HCT116 (cell line): ENCODE measurements around the gene PODNL1. TPM values are rescaled to one million over a fixed set of nuclear protein-coding genes. Genes with fewer than 3 reads are reported as not detected.

ENCODE experiments used
- ATAC-seq: fragments of 200-7000 bp; cut with Tn5 transposase; 2 replicates; pipeline ENCODE4 v1.9.1; 2020; ENCODE audit warnings: mild to moderate bottlenecking, moderate library complexity
- BruUV-seq: library from RNA; stranded (reverse); fragments of 400-500 nt; replicated peaks from 2 replicates; lab custom pipeline; 2021; lab: Mats Ljungman, UMichigan
- CTCF ChIA-PET: fragments of 300-600 bp; sonication (Branson Sonifier 250); formaldehyde crosslinking; loops from one replicate; lab custom pipeline; 2021; ENCODE audit warnings: antibody characterized with exemption; lab: Charles Lee
- POLR2A ChIA-PET: fragments of 300-600, 350-600 bp; sonication (Branson Sonifier 250); formaldehyde crosslinking; loops from one replicate; lab custom pipeline; 2021; ENCODE audit warnings: antibody characterized with exemption; lab: Charles Lee
- RAD21 ChIA-PET, 2 experiments: fragments of 300-600 bp; sonication (Branson Sonifier 250); formaldehyde crosslinking; loops; one replicate each; lab custom pipeline; 2023; ENCODE audit warnings: low total read pairs in 2 of 2; ENCODE audit not compliant: uncharacterized antibody in 2 of 2, unreplicated experiment in 2 of 2, low non-redundant PET in 1 of 2; lab: Charles Lee
- DNase-seq: peaks from one replicate; pipeline ENCODE4 v3.0.0-alpha.2; 2010; ENCODE audit warnings: low read depth, low spot score
- H2AFZ ChIP-seq: fragments of 200-600 bp; shearing (Covaris generic), sonication (generic); 2 replicates; pipeline ENCODE4 v1.6.1; 2017; ENCODE audit warnings: low read depth, mixed run types, mixed read lengths, antibody characterized with exemption, low read length; ENCODE audit not compliant: poor library complexity, severe bottlenecking
- H3K27ac ChIP-seq: 2 replicates; pipeline ENCODE4 v1.5.1; 2012; ENCODE audit warnings: low read depth, low read length
- H3K27me3 ChIP-seq: fragments of 200-600 bp; sonication (generic); 2 replicates; pipeline ENCODE4 v1.6.1; 2016; ENCODE audit warnings: mixed run types, low read length, mixed read lengths; ENCODE audit not compliant: insufficient read depth
- H3K36me3 ChIP-seq, 2 experiments: fragments of 200-500 bp in 1 of 2; fragments of 200-600 bp in 1 of 2; sonication (Bioruptor generic) in 1 of 2; sonication (generic) in 1 of 2; 2 replicates each; pipeline versions ENCODE4 v1.5.1 to v1.6.1; 2014 to 2016; ENCODE audit warnings: low read length in 2 of 2, inconsistent platforms in 1 of 2, mixed read lengths in 1 of 2, mixed run types in 1 of 2; ENCODE audit not compliant: insufficient read depth in 2 of 2, control insufficient read depth in 1 of 2
- H3K4me1 ChIP-seq, 2 experiments: fragments of 200-600 bp in 1 of 2; sonication (generic) in 1 of 2; 2 replicates each; pipeline versions ENCODE4 v1.5.1 to v1.6.1; 2012 to 2017; ENCODE audit warnings: low read length in 2 of 2, inconsistent platforms in 1 of 2, mild to moderate bottlenecking in 1 of 2, mixed read lengths in 1 of 2, mixed run types in 1 of 2, moderate library complexity in 1 of 2; ENCODE audit not compliant: insufficient read depth in 2 of 2, control insufficient read depth in 1 of 2
- H3K4me2 ChIP-seq: fragments of 200-600 bp; sonication (generic); 2 replicates; pipeline ENCODE4 v1.6.1; 2017; ENCODE audit warnings: mixed run types, low read length, mixed read lengths
- H3K4me3 ChIP-seq, 2 experiments: fragments of 200-600 bp in 1 of 2; sonication (generic) in 1 of 2; replicated peaks in 1 of 2; 2 replicates each; pipeline ENCODE4 v1.5.1; 2011 to 2016; ENCODE audit warnings: low read length in 2 of 2, control low read depth in 1 of 2, low read depth in 1 of 2, mild to moderate bottlenecking in 1 of 2, mixed read lengths in 1 of 2, mixed run types in 1 of 2
- H3K79me2 ChIP-seq: fragments of 200-600 bp; sonication (generic); 2 replicates; pipeline ENCODE4 v1.6.1; 2017; ENCODE audit warnings: mild to moderate bottlenecking, mixed run types, low read length, moderate library complexity, mixed read lengths; ENCODE audit not compliant: insufficient read depth
- H3K9ac ChIP-seq: fragments of 200-600 bp; sonication (generic); 2 replicates; pipeline ENCODE4 v1.6.1; 2016; ENCODE audit warnings: low read length, mixed read lengths
- H3K9me2 ChIP-seq: fragments of 200-600 bp; sonication (generic), shearing (Covaris generic); 2 replicates; pipeline ENCODE4 v1.6.1; 2017; ENCODE audit warnings: mixed run types, mild to moderate bottlenecking, moderate library complexity; ENCODE audit not compliant: insufficient read depth
- H3K9me3 ChIP-seq, 2 experiments: fragments of 200-500 bp in 1 of 2; fragments of 200-600 bp in 1 of 2; sonication (Bioruptor generic) in 1 of 2; sonication (generic) in 1 of 2; 2 replicates each; pipeline ENCODE4 v1.6.1; 2014 to 2017; ENCODE audit warnings: low read length in 2 of 2, mixed read lengths in 2 of 2, inconsistent platforms in 1 of 2, low read depth in 1 of 2, mild to moderate bottlenecking in 1 of 2, mixed run types in 1 of 2, moderate library complexity in 1 of 2; ENCODE audit not compliant: control insufficient read depth in 1 of 2, insufficient read depth in 1 of 2
- H4K20me1 ChIP-seq: fragments of 200-600 bp; sonication (generic), shearing (Covaris generic); 2 replicates; pipeline ENCODE4 v1.6.1; 2017; ENCODE audit warnings: mixed run types, mild to moderate bottlenecking, moderate library complexity; ENCODE audit not compliant: insufficient read depth
- ATF3 ChIP-seq: IDR thresholded peaks from 2 replicates; pipeline ENCODE4 v1.6.1; 2012
- CTCF ChIP-seq, 3 experiments: fragments of 200-600 bp in 1 of 3; sonication (generic) in 1 of 3; IDR thresholded peaks in 2 of 3; conservative IDR thresholded peaks in 1 of 3; 2 replicates each; pipeline ENCODE4 v1.5.1; 2012 to 2017; ENCODE audit warnings: low read depth in 2 of 3, low read length in 2 of 3, antibody characterized with exemption in 1 of 3, borderline replicate concordance in 1 of 3, control low read depth in 1 of 3, mild to moderate bottlenecking in 1 of 3, mixed read lengths in 1 of 3, mixed run types in 1 of 3, moderate library complexity in 1 of 3; ENCODE audit not compliant: insufficient read depth in 1 of 3
- EGR1 ChIP-seq: IDR thresholded peaks from 2 replicates; pipeline ENCODE4 v1.6.1; 2012; ENCODE audit warnings: low read depth
- EZH2 ChIP-seq: fragments of 200-600 bp; sonication (generic); IDR thresholded peaks from 2 replicates; pipeline ENCODE4 v1.6.1; 2017; ENCODE audit warnings: antibody characterized with exemption, mixed run types
- JUND ChIP-seq: IDR thresholded peaks from 2 replicates; pipeline ENCODE4 v1.6.1; 2012
- MAX ChIP-seq: IDR thresholded peaks from 2 replicates; pipeline ENCODE4 v1.6.1; 2012
- POLR2A ChIP-seq: IDR thresholded peaks from 2 replicates; pipeline ENCODE4 v1.7.0; 2011; ENCODE audit warnings: borderline replicate concordance; ENCODE audit not compliant: insufficient read depth, insufficient read length; ENCODE audit errors: extremely low read depth
- POLR2AphosphoS5 ChIP-seq: IDR thresholded peaks from 2 replicates; pipeline ENCODE4 v1.6.1; 2011; ENCODE audit warnings: mild to moderate bottlenecking, low read depth, low read length, moderate library complexity
- RAD21 ChIP-seq: IDR thresholded peaks from 2 replicates; pipeline ENCODE4 v1.6.1; 2012; ENCODE audit warnings: low read depth, mild to moderate bottlenecking
- SIN3A ChIP-seq: IDR thresholded peaks from 2 replicates; pipeline ENCODE4 v1.6.1; 2012; ENCODE audit warnings: low read depth
- SP1 ChIP-seq: IDR thresholded peaks from 2 replicates; pipeline ENCODE4 v1.6.1; 2012; ENCODE audit warnings: low read depth
- TCF7L2 ChIP-seq: IDR thresholded peaks from 2 replicates; pipeline ENCODE4 v1.7.0; 2011; ENCODE audit warnings: borderline replicate concordance, inconsistent platforms; ENCODE audit not compliant: insufficient read depth, insufficient read length; ENCODE audit errors: extremely low read depth
- ZFX ChIP-seq: fragments of 450-650 bp; IDR thresholded peaks from 2 replicates; pipeline ENCODE4 v1.6.1; 2017
- ZNF274 ChIP-seq: fragments of 200-500 bp; sonication (Bioruptor generic); IDR thresholded peaks from 2 replicates; pipeline ENCODE4 v1.6.1; 2014; ENCODE audit warnings: mild to moderate bottlenecking, low read depth, low read length, inconsistent platforms
- intact Hi-C: fragments of 100-400 bp; cut with micrococcal nuclease; formaldehyde crosslinking; loops from 2 replicates; pipeline ENCODE4 v1.10.0; 2022
- total RNA-seq: library from RNA; stranded (reverse); gene quantifications from one replicate; pipeline ENCODE4 v1.2.1, GENCODE V29; 2021; ENCODE audit not compliant: unreplicated experiment

Gene PODNL1
- total RNA-seq, 1 experiment from 2014 or later, result 0.71 TPM

GRCh38 chr19:13984186-13984585 lies 46.0 kb upstream of the PODNL1 start:
- H3K9me2 ChIP-seq, result no peaks in the 10 kb centered on the region
- TF ChIP-seq CTCF (IDR thresholded peaks at IDR 0.05 in 2 of 3, conservative IDR thresholded peaks at IDR 0.05 in 1 of 3; ENCODE audit: borderline replicate concordance in 1 of 3, insufficient read depth in 1 of 3, low read depth in 2 of 3, low read length in 2 of 3), result no peak
- no peak for TF ChIP-seq POLR2A
- no peak for TF ChIP-seq SIN3A
- no peak for TF ChIP-seq EZH2
- no peak for TF ChIP-seq ATF3
- TF ChIP-seq SP1, result no peak
- no peak for TF ChIP-seq MAX
- no peak for TF ChIP-seq TCF7L2
- TF ChIP-seq JUND, result no peak
- no peak for TF ChIP-seq RAD21
- no peak for TF ChIP-seq ZNF274
- TF ChIP-seq ZFX, result no peak
- TF ChIP-seq EGR1, result no peak
- TF ChIP-seq POLR2AphosphoS5, result no peak
- TF ChIP-seq, all 23 proteins: peak for 0
- Histone ChIP-seq H2AFZ (no peak overlapping the region), H4K20me1 (no peaks in the 10 kb centered on the region), H3K9ac (no peak overlapping the region), H3K4me1 (peaks cover 8 to 12% of the 10 kb centered on the region in 2 experiments; a peak in 3 of 4 replicates), H3K27ac (no peak overlapping the region), H3K36me3 (no peaks in the 10 kb centered on the region; a peak in 1 of 4 replicates), H3K79me2 (no peaks in the 10 kb centered on the region), H3K9me3 (no peaks in the 10 kb centered on the region), H3K27me3 (no peaks in the 10 kb centered on the region), H3K4me3 (no peak overlapping the region), H3K4me2 (no peak overlapping the region)
- BruUV-seq, result no TSS peak
- intact Hi-C loops, result no loop called here
- RAD21 ChIA-PET, result no interaction called here
- ATAC-seq (no peak), DNase-seq (no peak)
- CTCF ChIA-PET, result no interaction called here
- POLR2A ChIA-PET, result no interaction called here
